Activated T-helper 2 cell treated with anti-CD3 and anti-CD28 coated beads, Interferon-gamma antibody, Interleukin-2, Interleukin-4, amounts not matched to agents 10 μg/mL and 5 μg/mL and 100 μg/mL, durations not matched to agents 14 hours and 24 hours and 36 hours (primary cell): Measurements from ENCODE around the gene DHRS3. TPM values are rescaled to one million over a fixed set of nuclear protein-coding genes. Genes with fewer than 3 reads are reported as not detected.

ENCODE experiments used
- DNase-seq: peaks from one replicate; pipeline ENCODE4 v3.0.0; 2021; ENCODE audit warnings: low spot score
- H3K27ac Mint-ChIP-seq: one replicate; pipeline ENCODE4 v1.8.0; 2021; ENCODE audit warnings: mixed read lengths
- H3K27me3 Mint-ChIP-seq: one replicate; pipeline ENCODE4 v1.8.0; 2021; ENCODE audit warnings: low read depth, mixed read lengths
- H3K36me3 Mint-ChIP-seq: one replicate; pipeline ENCODE4 v1.8.0; 2021; ENCODE audit warnings: low read depth, mixed read lengths
- H3K4me1 Mint-ChIP-seq: one replicate; pipeline ENCODE4 v1.8.0; 2021; ENCODE audit warnings: low read depth, mixed read lengths
- H3K4me3 Mint-ChIP-seq: one replicate; pipeline ENCODE4 v1.8.0; 2021; ENCODE audit warnings: low read depth, mild to moderate bottlenecking, moderate library complexity, mixed read lengths
- H3K9me3 Mint-ChIP-seq: one replicate; pipeline ENCODE4 v1.8.0; 2021; ENCODE audit warnings: mixed read lengths
- intact Hi-C: fragments of 100-400 bp; cut with micrococcal nuclease; formaldehyde crosslinking; loops from one replicate; pipeline ENCODE4 v1.15.1; 2023
- total RNA-seq: library from RNA; stranded (reverse); gene quantifications from 2 replicates; pipeline ENCODE4 v1.2.3, GENCODE V29; 2022

Gene DHRS3
- total RNA-seq, 1 donor from 2014 or later: 93.6 TPM

DNA sequence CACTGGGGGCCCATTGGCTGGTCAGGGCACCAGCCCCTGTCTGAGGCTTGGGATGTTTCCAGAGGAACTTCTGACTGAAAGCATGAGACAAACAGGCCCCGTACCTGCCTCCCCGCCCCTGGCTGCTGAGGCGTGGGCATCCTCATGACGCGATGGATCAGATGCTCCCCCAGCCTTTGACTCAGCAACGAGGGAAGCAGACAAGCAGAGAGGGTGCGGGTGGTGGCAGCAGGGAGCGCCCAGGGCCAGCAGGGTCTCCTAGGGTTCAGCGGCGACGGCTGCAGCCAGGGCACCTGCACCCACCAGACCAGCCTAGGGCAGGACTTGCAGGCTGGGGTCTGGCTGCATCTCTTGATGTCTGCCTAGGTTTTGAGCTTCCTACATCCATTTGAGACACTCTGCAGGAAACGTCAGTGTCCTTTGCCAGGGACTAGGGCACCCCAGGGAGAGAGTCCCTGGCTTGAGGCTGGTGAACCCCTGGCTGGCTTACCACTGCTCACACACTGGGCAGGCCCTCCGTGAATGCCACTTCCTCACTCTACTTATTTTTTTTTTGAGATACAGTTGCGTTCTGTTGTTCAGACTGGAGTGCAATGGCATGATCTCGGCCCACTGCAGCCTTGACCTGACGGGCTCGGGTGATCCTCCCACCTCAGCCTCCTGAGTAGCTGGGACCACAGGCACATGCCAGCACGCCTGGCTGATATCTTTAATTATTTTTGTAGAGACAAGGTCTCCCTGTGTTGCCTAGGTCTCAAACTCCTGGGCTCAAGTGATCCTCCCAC, 63.3 kb downstream of the DHRS3 start:
- Mint-ChIP-seq H3K36me3 (no peaks in the 10 kb centered on the region), H3K9me3 (no peaks in the 10 kb centered on the region), H3K27me3 (no peaks in the 10 kb centered on the region), H3K4me1 (peaks cover 8% of the 10 kb centered on the region), H3K27ac (no peak overlapping the region), H3K4me3 (no peak overlapping the region)
- DNase-seq: no peak
- intact Hi-C loops: no loop called here

DNA sequence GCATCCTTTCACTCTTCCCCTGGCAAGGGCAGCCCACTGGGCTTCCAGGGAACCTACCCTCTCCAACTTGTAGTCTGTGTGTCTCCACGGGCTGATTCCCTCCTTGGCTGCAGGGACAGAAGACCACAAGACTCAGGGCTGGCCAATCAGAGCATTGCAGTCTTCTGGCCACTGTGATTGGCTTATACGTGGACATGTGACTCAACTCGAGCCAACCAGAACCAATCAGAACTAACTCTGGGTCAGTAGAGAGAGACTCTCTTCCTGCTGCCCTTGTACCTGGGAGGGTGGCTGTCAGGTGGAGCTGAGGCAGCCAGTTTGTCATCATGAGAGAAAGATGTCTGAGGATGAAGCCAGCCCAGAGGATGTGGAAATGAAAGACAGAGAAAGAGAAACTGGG, 64.0 kb downstream of the DHRS3 start:
- no peaks in the 10 kb centered on the region for H3K36me3 Mint-ChIP-seq
- H3K27ac Mint-ChIP-seq: no peak overlapping the region
- H3K9me3 Mint-ChIP-seq: no peaks in the 10 kb centered on the region
- H3K4me1 Mint-ChIP-seq: peaks cover 9% of the 10 kb centered on the region
- intact Hi-C loops: no loop called here
- H3K4me3 Mint-ChIP-seq: no peak overlapping the region
- H3K27me3 Mint-ChIP-seq: no peaks in the 10 kb centered on the region
- DNase-seq: no peak

DNA sequence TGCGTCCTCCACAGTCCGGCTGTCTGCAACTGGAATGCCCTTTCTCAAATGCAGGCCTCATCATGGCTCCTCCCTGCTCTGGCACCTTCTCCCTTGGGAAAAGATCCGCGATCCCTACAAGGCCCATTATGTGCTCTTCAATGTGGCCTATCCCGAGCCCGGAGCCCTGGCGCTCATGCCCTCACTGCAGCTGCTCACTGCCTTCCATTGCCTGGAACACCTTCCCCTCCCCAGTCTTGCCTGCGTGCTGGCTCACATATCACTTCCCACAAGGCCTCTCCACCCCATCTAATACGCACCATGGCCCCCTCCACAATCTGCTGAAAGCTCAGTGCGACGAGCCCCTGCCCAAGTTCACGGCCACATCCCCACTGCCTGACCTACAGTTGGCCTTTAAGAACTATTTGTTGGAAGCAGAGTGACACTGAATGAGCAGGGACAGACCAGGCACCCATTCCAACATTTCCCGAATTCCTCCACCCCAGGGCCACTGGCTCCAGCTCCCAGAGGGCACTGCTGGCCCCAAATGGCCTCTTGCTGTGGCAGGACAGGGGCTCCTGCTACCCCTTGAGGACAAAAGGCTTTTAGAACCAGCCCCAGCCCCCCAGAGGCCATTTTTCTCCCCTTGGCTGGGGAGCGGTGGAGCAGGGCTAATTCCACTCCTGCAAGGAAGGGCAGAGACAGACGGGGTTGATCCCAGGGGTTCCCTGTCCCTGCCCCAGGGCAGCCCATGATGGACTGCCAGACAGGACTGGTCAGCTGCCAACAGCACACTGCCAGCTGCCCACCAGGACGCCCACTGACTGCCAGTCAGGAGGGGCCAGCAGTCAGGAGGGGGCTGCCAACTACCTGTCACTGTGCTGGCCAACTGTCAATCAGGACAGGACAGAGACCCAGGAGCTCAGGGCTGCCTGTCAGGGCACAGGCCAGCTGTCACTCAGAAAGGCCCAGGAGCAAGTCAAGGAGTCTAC, 64.8 kb downstream of the DHRS3 start:
- no peak for DNase-seq
- no peaks in the 10 kb centered on the region for H3K27me3 Mint-ChIP-seq
- H3K27ac Mint-ChIP-seq: no peak overlapping the region
- no peak overlapping the region for H3K4me3 Mint-ChIP-seq
- peaks cover 9% of the 10 kb centered on the region for H3K4me1 Mint-ChIP-seq
- no peaks in the 10 kb centered on the region for H3K9me3 Mint-ChIP-seq
- no peaks in the 10 kb centered on the region for H3K36me3 Mint-ChIP-seq
- intact Hi-C loops: no loop called here

DNA sequence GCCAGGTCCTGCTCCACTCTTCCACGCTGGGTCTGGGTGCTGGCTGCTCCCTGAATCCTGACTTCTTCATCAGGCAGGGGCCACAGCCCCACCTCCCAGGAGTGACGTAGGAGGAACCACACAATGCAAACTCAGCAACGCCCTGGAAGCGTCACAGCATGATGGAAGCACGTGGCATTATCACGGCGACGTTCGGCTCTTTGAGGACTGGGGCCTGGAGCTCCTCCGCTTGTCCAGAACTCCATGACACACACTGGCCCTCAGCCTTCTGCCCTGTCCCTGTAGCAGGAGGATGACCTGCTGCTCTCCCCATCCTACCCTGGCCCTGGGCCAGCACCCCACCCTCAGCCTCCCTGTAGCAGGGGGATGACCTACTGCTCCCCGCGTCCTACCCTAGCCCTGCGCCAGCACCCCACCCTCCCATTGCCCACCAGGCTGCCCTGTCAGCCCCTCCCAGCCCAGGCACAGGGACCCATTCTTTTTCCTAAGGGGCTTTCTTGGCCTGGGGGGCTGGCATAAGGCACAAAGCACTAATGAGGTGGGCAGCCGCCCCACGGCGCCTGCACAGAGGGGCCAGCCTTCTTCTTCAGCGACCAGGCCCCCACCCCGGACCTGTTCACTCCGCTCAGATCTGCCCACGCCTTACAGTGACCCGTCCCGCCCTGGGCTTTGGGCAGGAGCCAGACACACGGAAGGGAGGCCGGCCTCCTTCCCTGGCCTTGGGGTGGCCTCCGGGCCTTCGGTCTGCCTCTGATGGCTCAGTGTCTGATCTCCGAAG, 65.7 kb downstream of the DHRS3 start:
- Mint-ChIP-seq H3K36me3 (no peaks in the 10 kb centered on the region), H3K27me3 (no peaks in the 10 kb centered on the region), H3K9me3 (no peaks in the 10 kb centered on the region), H3K4me1 (peaks cover 9% of the 10 kb centered on the region), H3K27ac (no peak overlapping the region), H3K4me3 (no peak overlapping the region)
- no peak for DNase-seq
- intact Hi-C loops: no loop called here

DNA sequence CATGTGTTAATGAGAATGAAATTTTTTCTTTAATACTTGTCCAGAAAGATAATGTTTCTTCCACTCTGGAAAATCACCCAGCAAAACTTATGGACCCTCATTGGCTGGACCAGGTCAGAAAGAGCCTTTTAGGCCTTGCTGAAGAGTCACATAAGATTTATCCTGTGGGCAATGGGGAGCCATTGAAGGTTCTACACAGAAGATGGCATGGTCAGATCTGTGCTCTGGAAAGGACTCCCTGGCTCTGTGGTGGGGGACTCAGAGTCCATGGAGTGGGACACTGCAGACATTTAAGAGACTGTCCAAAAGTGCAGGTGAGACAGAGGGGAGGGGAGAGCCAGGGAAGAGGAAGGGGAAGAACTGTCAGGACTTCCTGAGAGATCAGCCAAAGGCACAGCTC, 66.4 kb downstream of the DHRS3 start:
- H3K4me3 Mint-ChIP-seq: no peak overlapping the region
- peaks cover 9% of the 10 kb centered on the region for H3K4me1 Mint-ChIP-seq
- DNase-seq: no peak
- H3K36me3 Mint-ChIP-seq: no peaks in the 10 kb centered on the region
- H3K27ac Mint-ChIP-seq: no peak overlapping the region
- H3K9me3 Mint-ChIP-seq: no peaks in the 10 kb centered on the region
- no peaks in the 10 kb centered on the region for H3K27me3 Mint-ChIP-seq
- intact Hi-C loops: no loop called here

DNA sequence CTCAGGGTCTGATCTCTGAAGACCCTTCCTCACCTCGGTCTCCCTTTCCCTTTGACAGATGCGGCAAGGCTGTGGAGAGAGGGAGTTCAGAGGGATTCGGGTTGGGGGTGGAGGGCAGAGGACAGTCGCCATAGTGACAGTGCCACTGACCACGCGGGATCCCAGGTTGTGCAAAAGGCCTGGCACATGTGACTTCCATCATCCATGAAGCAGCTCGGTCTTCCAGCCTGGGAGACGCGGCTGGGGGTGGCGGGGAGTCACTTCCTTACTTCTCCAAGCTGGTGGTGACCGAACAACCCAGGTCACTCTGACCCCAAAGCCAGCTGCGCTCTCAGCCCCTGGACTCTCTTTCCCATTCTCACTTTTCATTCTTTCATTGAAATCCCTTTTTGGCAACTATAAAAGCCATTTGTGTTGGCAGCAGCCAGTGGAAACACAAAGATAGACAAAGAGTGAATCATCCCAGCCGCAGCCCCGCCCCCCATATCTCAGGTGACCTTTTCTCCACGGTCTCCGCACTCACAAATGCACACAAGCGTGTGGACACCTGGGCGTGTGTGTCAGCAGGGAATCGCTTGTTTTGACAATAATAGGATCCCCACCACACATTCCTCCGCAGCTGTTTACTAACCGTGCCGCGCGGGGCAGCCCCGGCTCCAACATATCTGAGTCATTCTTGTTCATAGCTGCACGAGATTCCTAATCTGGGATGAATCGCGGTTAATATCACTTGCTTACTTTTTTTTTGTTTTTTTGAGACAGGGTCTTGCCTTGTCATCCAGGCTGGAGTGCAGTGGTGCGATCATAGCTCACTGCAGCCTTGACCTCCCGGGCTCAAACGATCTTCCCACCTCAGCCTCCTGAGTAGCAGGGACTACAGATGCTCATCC, 68.3 kb downstream of the DHRS3 start:
- H3K4me3 Mint-ChIP-seq: no peak overlapping the region
- no peaks in the 10 kb centered on the region for H3K36me3 Mint-ChIP-seq
- H3K27me3 Mint-ChIP-seq: no peaks in the 10 kb centered on the region
- intact Hi-C loops: no loop called here
- H3K4me1 Mint-ChIP-seq: peaks cover 12% of the 10 kb centered on the region
- no peak overlapping the region for H3K27ac Mint-ChIP-seq
- DNase-seq: no peak
- H3K9me3 Mint-ChIP-seq: no peaks in the 10 kb centered on the region

DNA sequence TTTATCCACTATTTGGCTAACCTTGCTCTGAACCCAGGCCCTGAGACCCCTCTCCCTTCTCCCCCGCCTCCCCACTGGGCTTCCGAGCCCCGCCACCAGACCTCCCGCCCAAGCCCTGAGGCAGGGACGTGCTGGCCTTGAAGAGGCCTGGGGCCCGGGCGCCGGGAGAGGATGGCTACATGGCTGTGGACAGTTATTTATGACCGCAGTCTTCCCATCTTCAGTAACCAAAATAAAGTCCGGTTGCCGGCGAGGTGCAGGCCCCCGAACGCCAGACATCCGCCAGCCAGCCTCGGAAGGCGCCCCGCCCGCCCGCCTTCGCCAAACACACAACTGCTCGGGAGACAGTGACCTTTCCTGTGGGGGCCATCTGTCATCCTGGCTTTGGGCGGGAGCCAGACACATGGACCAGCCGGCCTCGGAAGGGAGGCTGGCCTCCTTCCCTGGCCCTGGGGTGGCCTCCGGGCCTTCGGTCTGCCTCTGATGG, 69.0 kb downstream of the DHRS3 start:
- Mint-ChIP-seq H3K36me3 (no peaks in the 10 kb centered on the region), H3K9me3 (no peaks in the 10 kb centered on the region), H3K4me1 (peaks cover 14% of the 10 kb centered on the region), H3K27me3 (peaks cover 2% of the 10 kb centered on the region), H3K4me3 (no peak overlapping the region), H3K27ac (no peak overlapping the region)
- intact Hi-C loops: no loop called here
- DNase-seq: no peak

DNA sequence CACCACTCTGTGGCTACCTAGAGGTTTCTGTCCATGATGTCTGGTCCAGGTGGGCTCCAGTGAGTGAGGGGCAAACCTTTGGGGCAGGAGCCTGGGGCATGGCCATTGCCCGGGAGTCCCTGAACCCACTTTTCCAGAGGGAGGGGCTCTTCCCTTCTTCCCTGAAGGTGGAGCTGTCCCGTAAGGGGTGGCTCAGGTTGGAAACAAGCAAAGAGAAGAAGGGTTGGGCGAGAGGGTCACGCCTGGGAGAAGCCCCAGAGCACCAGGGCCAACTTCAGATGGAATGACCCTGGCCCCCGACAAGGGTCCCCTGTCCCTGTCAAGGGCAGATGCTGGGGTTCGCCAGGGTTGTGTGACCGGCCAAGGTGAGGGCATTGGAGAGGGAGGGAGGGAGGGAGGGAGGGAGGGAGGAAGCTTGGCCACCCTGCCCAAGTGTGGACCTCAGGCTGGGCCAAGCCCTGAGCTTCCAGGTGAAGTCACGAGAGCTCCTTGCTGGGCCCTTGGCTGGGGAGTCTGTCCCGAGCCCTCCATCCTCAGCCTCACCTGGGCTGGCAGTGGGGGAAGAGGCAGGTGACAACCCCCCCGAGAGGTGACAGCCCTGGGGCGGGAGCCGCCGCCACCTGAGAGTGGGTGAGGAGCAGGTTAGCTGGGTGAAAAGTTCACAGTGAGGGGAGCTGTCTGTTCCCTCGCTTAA, 69.6 kb downstream of the DHRS3 start:
- Mint-ChIP-seq H3K4me3 (no peak overlapping the region), H3K9me3 (no peaks in the 10 kb centered on the region), H3K4me1 (peaks cover 12% of the 10 kb centered on the region), H3K27me3 (peaks cover 5% of the 10 kb centered on the region), H3K27ac (no peak overlapping the region), H3K36me3 (no peaks in the 10 kb centered on the region)
- intact Hi-C loops: no loop called here
- no peak for DNase-seq

DNA sequence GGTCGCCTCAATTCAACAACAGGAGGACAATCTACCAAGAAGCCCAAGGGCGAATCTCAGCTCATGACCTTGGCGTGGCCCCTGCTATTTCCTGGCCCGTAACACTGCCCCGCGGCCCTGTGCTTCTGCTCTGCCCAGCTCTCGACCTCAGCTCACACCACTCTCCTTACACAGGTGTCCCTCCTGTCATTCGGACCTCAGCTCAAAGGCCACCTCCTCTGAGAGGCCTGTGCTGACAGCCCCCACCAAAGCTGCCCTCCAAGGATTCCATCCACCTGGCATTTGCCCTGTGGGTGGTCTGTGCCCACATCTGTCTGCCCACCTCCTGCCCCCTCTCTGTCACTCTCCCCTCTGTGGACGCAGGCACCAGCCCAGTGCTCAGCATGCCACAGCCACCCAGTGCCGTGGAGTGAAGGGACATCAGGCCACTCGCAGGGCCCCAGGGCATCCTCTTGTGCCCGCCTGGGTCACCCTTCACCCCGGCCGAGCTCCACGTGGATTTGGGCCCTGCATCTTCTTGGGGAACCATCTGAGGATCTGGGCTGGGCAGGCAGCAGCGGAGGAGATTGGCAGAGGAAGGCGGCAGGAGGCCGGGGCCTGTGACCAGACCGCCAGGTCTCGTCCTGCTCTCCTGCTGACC, 70.3 kb downstream of the DHRS3 start:
- no peaks in the 10 kb centered on the region for H3K9me3 Mint-ChIP-seq
- peaks cover 6% of the 10 kb centered on the region for H3K27me3 Mint-ChIP-seq
- H3K4me3 Mint-ChIP-seq: no peak overlapping the region
- intact Hi-C loops: no loop called here
- no peaks in the 10 kb centered on the region for H3K36me3 Mint-ChIP-seq
- H3K4me1 Mint-ChIP-seq: peaks cover 12% of the 10 kb centered on the region
- H3K27ac Mint-ChIP-seq: no peak overlapping the region
- DNase-seq: no peak

DNA sequence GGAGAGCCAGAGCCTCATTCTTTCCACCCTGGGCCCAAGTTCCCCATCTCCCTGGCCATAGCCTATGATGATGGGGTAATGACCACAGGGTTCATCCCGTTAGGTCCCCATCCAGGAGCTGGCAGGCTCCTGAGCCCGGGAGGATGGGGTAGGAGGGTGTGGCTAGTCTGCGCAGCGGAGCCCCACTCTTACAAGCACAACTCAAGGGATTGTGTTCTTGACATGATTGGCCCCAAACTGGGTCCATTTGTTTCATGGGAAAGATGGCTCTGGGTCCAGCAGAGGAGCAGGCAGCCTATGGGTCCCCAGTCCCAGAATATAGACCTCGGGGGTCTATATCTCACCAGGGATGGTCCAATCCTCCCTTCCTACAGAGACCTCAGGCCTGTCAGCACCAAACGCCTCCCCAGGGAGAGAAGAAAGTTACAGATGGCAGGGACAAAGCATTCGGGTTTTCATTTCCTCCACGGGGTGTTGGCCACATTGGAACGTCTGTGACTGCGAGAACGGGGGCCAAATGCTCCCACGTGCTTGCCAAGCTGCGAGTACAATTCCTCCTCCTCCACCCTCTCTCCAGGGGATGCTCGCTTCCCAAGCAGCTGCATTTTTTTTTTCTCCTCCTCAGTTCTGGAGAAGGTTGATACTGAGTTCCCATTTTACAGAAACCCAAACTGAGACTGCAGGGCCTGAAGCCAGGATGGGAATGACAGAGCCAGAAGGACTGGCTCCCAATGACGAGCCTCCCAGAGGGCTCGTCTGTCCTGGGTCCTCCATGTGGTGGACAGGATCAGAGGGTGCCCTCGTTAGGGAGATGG, 71.0 kb downstream of the DHRS3 start:
- no peaks in the 10 kb centered on the region for H3K9me3 Mint-ChIP-seq
- H3K4me3 Mint-ChIP-seq: no peak overlapping the region
- H3K4me1 Mint-ChIP-seq: peaks cover 12% of the 10 kb centered on the region
- intact Hi-C loops: no loop called here
- H3K36me3 Mint-ChIP-seq: no peaks in the 10 kb centered on the region
- H3K27ac Mint-ChIP-seq: no peak overlapping the region
- no peak for DNase-seq
- peaks cover 6% of the 10 kb centered on the region for H3K27me3 Mint-ChIP-seq
